DND-41 (cell line): Measurements from ENCODE around the gene RNF168.
A peak's percentile ranks its signal among the peaks of the same experiment; 100 is the strongest.

Source experiments
- ATAC-seq: fragments of 200-7000 bp; cut with Tn5 transposase; 3 replicates; pipeline ENCODE4 v1.9.1; 2021; ENCODE audit warnings: low read depth; ENCODE audit not compliant: insufficient read depth
- DNase-seq: peaks from one replicate; pipeline ENCODE4 v3.0.0-alpha.2; 2020
- H2AFZ ChIP-seq: 2 replicates; pipeline ENCODE4 v1.6.0; 2012; ENCODE audit warnings: low read depth, low read length
- H3K27ac ChIP-seq: 2 replicates; pipeline ENCODE4 v1.5.1; 2012; ENCODE audit warnings: low read length, inconsistent platforms
- H3K27me3 ChIP-seq: fragments of 200-600 bp; sonication (generic); 2 replicates; pipeline ENCODE4 v1.6.0; 2012; ENCODE audit warnings: low read length, mild to moderate bottlenecking, inconsistent platforms; ENCODE audit not compliant: insufficient read depth, poor library complexity
- H3K36me3 ChIP-seq: 2 replicates; pipeline ENCODE4 v1.5.1; 2012; ENCODE audit warnings: low read length, inconsistent platforms; ENCODE audit not compliant: insufficient read depth
- H3K4me1 ChIP-seq: 2 replicates; pipeline ENCODE4 v1.5.1; 2012; ENCODE audit warnings: mild to moderate bottlenecking, low read length; ENCODE audit not compliant: insufficient read depth
- H3K4me2 ChIP-seq: 2 replicates; pipeline ENCODE4 v1.6.0; 2012; ENCODE audit warnings: mild to moderate bottlenecking, moderate library complexity, low read length, inconsistent platforms; ENCODE audit not compliant: insufficient read depth
- H3K4me3 ChIP-seq, 2 experiments: fragments of 200-600 bp in 1 of 2; shearing (Covaris generic) in 1 of 2; 2 replicates each; pipeline ENCODE4 v1.5.1; 2012 to 2016; ENCODE audit warnings: inconsistent platforms in 2 of 2, low read length in 2 of 2, mild to moderate bottlenecking in 2 of 2, low read depth in 1 of 2, moderate library complexity in 1 of 2
- H3K79me2 ChIP-seq: 2 replicates; pipeline ENCODE4 v1.6.0; 2012; ENCODE audit warnings: low read length, inconsistent platforms; ENCODE audit not compliant: insufficient read depth
- H3K9ac ChIP-seq: 2 replicates; pipeline ENCODE4 v1.6.0; 2012; ENCODE audit warnings: low read depth, mild to moderate bottlenecking, inconsistent platforms, low read length, moderate library complexity
- H3K9me3 ChIP-seq: 2 replicates; pipeline ENCODE4 v1.5.1; 2012; ENCODE audit warnings: low read length, moderate library complexity, mild to moderate bottlenecking, inconsistent platforms; ENCODE audit not compliant: insufficient read depth, severe bottlenecking
- H4K20me1 ChIP-seq: 2 replicates; pipeline ENCODE4 v1.6.0; 2012; ENCODE audit warnings: low read length; ENCODE audit not compliant: insufficient read depth
- EZH2 ChIP-seq: IDR thresholded peaks from 3 replicates; pipeline ENCODE4 v1.6.1; 2012; ENCODE audit warnings: borderline replicate concordance, low read depth, mild to moderate bottlenecking, moderate library complexity, low read length, inconsistent platforms; ENCODE audit not compliant: severe bottlenecking
- TF ChIP-seq, protein P1 (sequence below): IDR thresholded peaks from 2 replicates; pipeline ENCODE4 v1.5.1; 2012; ENCODE audit warnings: borderline replicate concordance, low read length, moderate library complexity, mild to moderate bottlenecking; ENCODE audit not compliant: poor library complexity, severe bottlenecking; ENCODE audit errors: extremely low read depth

Gene RNF168

DNA sequence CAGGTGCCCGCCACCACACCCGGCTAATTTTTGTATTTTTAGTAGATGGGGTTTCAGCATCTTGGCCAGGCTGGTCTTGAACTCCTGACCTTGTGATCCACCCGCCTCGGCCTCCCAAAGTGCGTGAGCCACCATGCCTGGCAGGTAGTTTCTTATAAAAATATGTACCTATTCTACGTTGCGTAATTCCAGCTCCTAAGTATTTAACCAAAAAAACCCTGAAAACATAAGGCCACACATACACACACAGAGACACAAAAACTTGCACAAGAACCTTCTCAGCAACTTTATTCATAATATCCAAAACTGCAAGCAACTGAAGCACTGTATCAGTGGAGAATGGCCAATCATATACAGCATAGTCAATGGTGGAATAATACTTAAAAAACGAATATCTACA is 5.3 kb downstream of the RNF168 start:
- Histone ChIP-seq H2AFZ (no peak overlapping the region), H3K9me3 (no peaks in the 10 kb centered on the region), H3K79me2 (peaks cover 99% of the 10 kb centered on the region), H3K9ac (no peak overlapping the region), H3K27ac (no peak overlapping the region), H3K4me2 (peak overlapping the region; percentile 81; the same call in 1 of the 2 replicates), H3K27me3 (no peaks in the 10 kb centered on the region), H3K4me1 (peaks cover 27% of the 10 kb centered on the region), H3K4me3 (peak overlapping the region in 1 of 2 experiments; percentile 25; a peak in 1 of 4 replicates), H3K36me3 (peaks cover 54% of the 10 kb centered on the region), H4K20me1 (peaks cover 80% of the 10 kb centered on the region)
- DNase-seq (no peak), ATAC-seq (no peak)
- TF ChIP-seq EZH2: no peak
- TF ChIP-seq, protein P1, sequence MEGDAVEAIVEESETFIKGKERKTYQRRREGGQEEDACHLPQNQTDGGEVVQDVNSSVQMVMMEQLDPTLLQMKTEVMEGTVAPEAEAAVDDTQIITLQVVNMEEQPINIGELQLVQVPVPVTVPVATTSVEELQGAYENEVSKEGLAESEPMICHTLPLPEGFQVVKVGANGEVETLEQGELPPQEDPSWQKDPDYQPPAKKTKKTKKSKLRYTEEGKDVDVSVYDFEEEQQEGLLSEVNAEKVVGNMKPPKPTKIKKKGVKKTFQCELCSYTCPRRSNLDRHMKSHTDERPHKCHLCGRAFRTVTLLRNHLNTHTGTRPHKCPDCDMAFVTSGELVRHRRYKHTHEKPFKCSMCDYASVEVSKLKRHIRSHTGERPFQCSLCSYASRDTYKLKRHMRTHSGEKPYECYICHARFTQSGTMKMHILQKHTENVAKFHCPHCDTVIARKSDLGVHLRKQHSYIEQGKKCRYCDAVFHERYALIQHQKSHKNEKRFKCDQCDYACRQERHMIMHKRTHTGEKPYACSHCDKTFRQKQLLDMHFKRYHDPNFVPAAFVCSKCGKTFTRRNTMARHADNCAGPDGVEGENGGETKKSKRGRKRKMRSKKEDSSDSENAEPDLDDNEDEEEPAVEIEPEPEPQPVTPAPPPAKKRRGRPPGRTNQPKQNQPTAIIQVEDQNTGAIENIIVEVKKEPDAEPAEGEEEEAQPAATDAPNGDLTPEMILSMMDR: no peak

GRCh38 chr3:196496183-196496582 is 7.4 kb downstream of the RNF168 start:
- ATAC-seq (no peak), DNase-seq (no peak)
- Histone ChIP-seq H3K4me3 (no peak overlapping the region), H2AFZ (no peak overlapping the region), H3K9ac (no peak overlapping the region), H3K4me2 (no peak overlapping the region), H3K9me3 (no peaks in the 10 kb centered on the region), H3K36me3 (peaks cover 60% of the 10 kb centered on the region), H3K27me3 (no peaks in the 10 kb centered on the region), H3K27ac (no peak overlapping the region), H4K20me1 (peaks cover 80% of the 10 kb centered on the region), H3K79me2 (peaks cover 98% of the 10 kb centered on the region), H3K4me1 (peaks cover 27% of the 10 kb centered on the region)
- no peak for TF ChIP-seq EZH2
- TF ChIP-seq, protein P1: no peak

DNA sequence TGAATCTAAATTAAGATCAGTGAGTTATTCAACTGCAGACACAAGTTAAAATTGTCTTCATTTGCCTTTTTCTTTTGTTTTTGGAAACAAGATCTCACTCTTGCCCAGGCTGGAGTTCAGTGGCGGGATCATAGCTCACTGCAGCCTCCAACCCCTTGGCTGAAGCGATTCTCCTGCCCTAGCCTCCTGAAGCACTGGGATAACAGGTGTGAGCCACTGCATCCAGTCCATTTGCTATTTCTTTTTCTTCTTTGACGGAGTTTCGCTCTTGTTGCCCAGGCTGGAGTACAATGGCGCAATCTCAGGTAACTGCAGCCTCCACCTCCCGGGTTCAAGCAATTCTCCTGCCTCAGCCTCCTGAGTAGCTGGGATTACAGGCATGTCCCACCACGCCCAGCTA is 10.3 kb downstream of the RNF168 start:
- H3K4me1 ChIP-seq: peaks cover 6% of the 10 kb centered on the region; the same call in 1 of the 2 replicates
- H3K9ac ChIP-seq: no peak overlapping the region
- H3K27me3 ChIP-seq: no peaks in the 10 kb centered on the region
- no peak overlapping the region for H2AFZ ChIP-seq
- H3K27ac ChIP-seq: no peak overlapping the region
- peaks cover 75% of the 10 kb centered on the region for H4K20me1 ChIP-seq
- H3K4me2 ChIP-seq: no peak overlapping the region
- ATAC-seq: no peak
- peaks cover 99% of the 10 kb centered on the region for H3K79me2 ChIP-seq
- H3K4me3 ChIP-seq: no peak overlapping the region
- no peak for DNase-seq
- no peaks in the 10 kb centered on the region for H3K9me3 ChIP-seq
- TF ChIP-seq EZH2: no peak
- TF ChIP-seq, protein P1: no peak
- peaks cover 48% of the 10 kb centered on the region for H3K36me3 ChIP-seq

DNA sequence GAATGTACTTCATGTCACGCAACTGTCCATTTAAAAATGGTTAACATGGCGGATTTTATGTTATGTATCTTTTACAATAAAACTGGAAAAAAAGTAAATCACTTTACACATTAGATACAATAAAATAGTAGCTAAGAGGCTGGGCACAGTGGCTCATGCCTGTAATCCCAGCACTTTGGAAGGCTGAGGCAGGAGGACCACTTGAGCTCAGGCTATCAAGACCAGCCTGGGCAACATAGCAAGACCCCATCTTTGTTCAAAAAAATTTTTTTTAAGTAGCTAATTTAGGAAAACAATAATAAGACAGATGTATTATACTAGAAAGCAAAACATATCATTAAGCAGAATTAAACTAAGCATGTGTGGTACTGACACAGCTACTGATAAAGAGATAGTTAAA is 11.5 kb downstream of the RNF168 start:
- no peak overlapping the region for H3K4me2 ChIP-seq
- H3K27ac ChIP-seq: no peak overlapping the region
- ATAC-seq: no peak
- no peaks in the 10 kb centered on the region for H3K4me1 ChIP-seq
- no peak overlapping the region for H3K9ac ChIP-seq
- peaks cover 98% of the 10 kb centered on the region for H3K79me2 ChIP-seq
- H3K27me3 ChIP-seq: no peaks in the 10 kb centered on the region
- H2AFZ ChIP-seq: no peak overlapping the region
- no peaks in the 10 kb centered on the region for H3K9me3 ChIP-seq
- TF ChIP-seq EZH2: no peak
- TF ChIP-seq, protein P1: no peak
- no peak for DNase-seq
- no peak overlapping the region for H3K4me3 ChIP-seq
- peaks cover 75% of the 10 kb centered on the region for H4K20me1 ChIP-seq
- H3K36me3 ChIP-seq: peaks cover 47% of the 10 kb centered on the region
